Loucy (cell line): Measurements from ENCODE around the gene MGLL.

Experiments used
- H2AFZ ChIP-seq: fragments of 200-600 bp; sonication (generic); 2 replicates; pipeline ENCODE4 v1.6.0; 2016; ENCODE audit warnings: antibody characterized with exemption, mild to moderate bottlenecking, low read length, moderate library complexity
- H3F3A ChIP-seq: fragments of 200-600 bp; 2 replicates; pipeline ENCODE4 v1.6.0; 2016; ENCODE audit warnings: antibody characterized with exemption, low read depth, mild to moderate bottlenecking
- H3K27me3 ChIP-seq: fragments of 200-600 bp; sonication (generic); 2 replicates; pipeline ENCODE4 v1.6.1; 2014; ENCODE audit warnings: low read length, mild to moderate bottlenecking; ENCODE audit not compliant: insufficient read depth, poor library complexity, severe bottlenecking
- H3K36me3 ChIP-seq: fragments of 200-600 bp; sonication (generic); 2 replicates; pipeline ENCODE4 v1.6.1; 2016; ENCODE audit warnings: low read length; ENCODE audit not compliant: insufficient read depth
- H3K4me1 ChIP-seq: fragments of 200-600 bp; sonication (generic); 2 replicates; pipeline ENCODE4 v1.5.1; 2014; ENCODE audit warnings: low read length, mild to moderate bottlenecking; ENCODE audit not compliant: insufficient read depth, poor library complexity, severe bottlenecking
- H3K4me2 ChIP-seq: fragments of 200-600 bp; sonication (generic); 2 replicates; pipeline ENCODE4 v1.6.0; 2014; ENCODE audit warnings: antibody characterized with exemption, low read length, low read depth, mild to moderate bottlenecking; ENCODE audit not compliant: poor library complexity, severe bottlenecking
- H3K4me3 ChIP-seq: fragments of 200-600 bp; sonication (generic); 2 replicates; pipeline ENCODE4 v1.5.1; 2014; ENCODE audit warnings: low read length, mild to moderate bottlenecking, mixed read lengths; ENCODE audit not compliant: poor library complexity, severe bottlenecking
- H3K79me2 ChIP-seq: fragments of 200-600 bp; sonication (generic); 2 replicates; pipeline ENCODE4 v1.6.1; 2014; ENCODE audit warnings: low read length; ENCODE audit not compliant: insufficient read depth
- H3K9ac ChIP-seq: fragments of 200-600 bp; sonication (generic); 2 replicates; pipeline ENCODE4 v1.6.0; 2014; ENCODE audit warnings: mild to moderate bottlenecking, low read depth, low read length, moderate library complexity; ENCODE audit not compliant: poor library complexity, severe bottlenecking
- H3K9me2 ChIP-seq: fragments of 200-600 bp; sonication (generic); replicated peaks from 2 replicates; pipeline ENCODE4 v1.6.1; 2016; ENCODE audit warnings: low read depth, low read length, mixed read lengths
- H3K9me3 ChIP-seq: fragments of 200-600 bp; sonication (generic); 2 replicates; pipeline ENCODE4 v1.6.1; 2014; ENCODE audit warnings: mild to moderate bottlenecking, antibody characterized with exemption, low read length, low read depth; ENCODE audit not compliant: insufficient read depth
- H4K20me1 ChIP-seq: fragments of 200-600 bp; sonication (generic); 2 replicates; pipeline ENCODE4 v1.6.0; 2014; ENCODE audit warnings: antibody characterized with exemption, low read length, mild to moderate bottlenecking; ENCODE audit not compliant: insufficient read depth, poor library complexity, severe bottlenecking
- EZH2phosphoT487 ChIP-seq: fragments of 200-600 bp; IDR thresholded peaks from 2 replicates; pipeline ENCODE4 v1.6.1; 2018; ENCODE audit warnings: antibody characterized with exemption, mild to moderate bottlenecking, moderate library complexity, borderline replicate concordance
- TF ChIP-seq, protein P1 (sequence below): fragments of 200-600 bp; sonication (generic); conservative IDR thresholded peaks from 2 replicates; pipeline ENCODE4 v1.5.1; 2014; ENCODE audit warnings: mild to moderate bottlenecking, antibody characterized with exemption, low read length

Gene MGLL

GRCh38 chr3:127763337-127763736 lies 59.0 kb downstream of the MGLL start:
- peak overlapping the region; percentile 91 for H3K4me2 ChIP-seq

DNA sequence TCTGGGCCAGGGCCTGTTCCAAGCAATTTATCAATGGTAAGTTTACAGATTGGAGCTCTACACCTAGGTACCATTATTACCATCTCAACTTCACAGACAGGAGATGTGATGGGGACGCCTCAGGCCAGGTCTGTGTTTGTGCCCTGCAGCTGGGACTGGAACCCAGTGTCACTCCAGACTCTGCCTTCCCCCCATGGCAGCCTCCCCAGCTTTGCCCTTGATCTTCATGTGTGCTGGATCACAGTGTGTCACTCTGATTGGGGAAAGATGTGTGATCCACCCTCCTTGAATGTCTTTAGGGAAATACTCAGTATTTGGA lies 59.6 kb downstream of the MGLL start:
- Histone ChIP-seq H3K36me3 (peaks cover 22% of the 10 kb centered on the region; the same call in 1 of the 2 replicates), H3F3A (peaks cover 12% of the 10 kb centered on the region), H3K79me2 (peaks cover 86% of the 10 kb centered on the region), H3K27me3 (no peaks in the 10 kb centered on the region), H4K20me1 (no peaks in the 10 kb centered on the region), H3K4me3 (peak overlapping the region; percentile 78), H3K9ac (peak overlapping the region; percentile 99), H3K4me2 (peak overlapping the region; percentile 91), H3K9me3 (peaks cover 2% of the 10 kb centered on the region; the same call in 1 of the 2 replicates), H2AFZ (no peak overlapping the region), H3K9me2 (no peaks in the 10 kb centered on the region), H3K4me1 (peaks cover 79% of the 10 kb centered on the region)
- TF ChIP-seq EZH2phosphoT487: no peak
- TF ChIP-seq, protein P1, sequence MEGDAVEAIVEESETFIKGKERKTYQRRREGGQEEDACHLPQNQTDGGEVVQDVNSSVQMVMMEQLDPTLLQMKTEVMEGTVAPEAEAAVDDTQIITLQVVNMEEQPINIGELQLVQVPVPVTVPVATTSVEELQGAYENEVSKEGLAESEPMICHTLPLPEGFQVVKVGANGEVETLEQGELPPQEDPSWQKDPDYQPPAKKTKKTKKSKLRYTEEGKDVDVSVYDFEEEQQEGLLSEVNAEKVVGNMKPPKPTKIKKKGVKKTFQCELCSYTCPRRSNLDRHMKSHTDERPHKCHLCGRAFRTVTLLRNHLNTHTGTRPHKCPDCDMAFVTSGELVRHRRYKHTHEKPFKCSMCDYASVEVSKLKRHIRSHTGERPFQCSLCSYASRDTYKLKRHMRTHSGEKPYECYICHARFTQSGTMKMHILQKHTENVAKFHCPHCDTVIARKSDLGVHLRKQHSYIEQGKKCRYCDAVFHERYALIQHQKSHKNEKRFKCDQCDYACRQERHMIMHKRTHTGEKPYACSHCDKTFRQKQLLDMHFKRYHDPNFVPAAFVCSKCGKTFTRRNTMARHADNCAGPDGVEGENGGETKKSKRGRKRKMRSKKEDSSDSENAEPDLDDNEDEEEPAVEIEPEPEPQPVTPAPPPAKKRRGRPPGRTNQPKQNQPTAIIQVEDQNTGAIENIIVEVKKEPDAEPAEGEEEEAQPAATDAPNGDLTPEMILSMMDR: no peak

More at GRCh38 chr3:127763337-127763736, 59.0 kb downstream of the MGLL start:
- Histone ChIP-seq H4K20me1 (no peaks in the 10 kb centered on the region), H3K9me3 (peaks cover 8% of the 10 kb centered on the region; the same call in 1 of the 2 replicates), H3K4me1 (peaks cover 80% of the 10 kb centered on the region), H3K79me2 (peaks cover 86% of the 10 kb centered on the region), H3K9ac (peak overlapping the region; percentile 99), H3K27me3 (no peaks in the 10 kb centered on the region), H3K9me2 (no peaks in the 10 kb centered on the region), H3F3A (peaks cover 12% of the 10 kb centered on the region), H3K36me3 (peaks cover 28% of the 10 kb centered on the region; the same call in 1 of the 2 replicates), H3K4me3 (peak overlapping the region; percentile 78), H2AFZ (no peak overlapping the region)
- TF ChIP-seq, protein P1: no peak
- no peak for TF ChIP-seq EZH2phosphoT487

- peak overlapping the region; percentile 78 for H3K4me3 ChIP-seq
- H3K9ac ChIP-seq: peak overlapping the region; percentile 99
- no peaks in the 10 kb centered on the region for H3K9me3 ChIP-seq
- H3K79me2 ChIP-seq: peaks cover 86% of the 10 kb centered on the region
- no peaks in the 10 kb centered on the region for H4K20me1 ChIP-seq
- peaks cover 79% of the 10 kb centered on the region for H3K4me1 ChIP-seq
- peak overlapping the region; percentile 91 for H3K4me2 ChIP-seq
- TF ChIP-seq, protein P1: no peak; the same call in 1 of the 2 replicates
- no peak for TF ChIP-seq EZH2phosphoT487
- H2AFZ ChIP-seq: no peak overlapping the region
- no peaks in the 10 kb centered on the region for H3K9me2 ChIP-seq
- H3K27me3 ChIP-seq: no peaks in the 10 kb centered on the region
- H3K36me3 ChIP-seq: peaks cover 23% of the 10 kb centered on the region; the same call in 1 of the 2 replicates
- peaks cover 12% of the 10 kb centered on the region for H3F3A ChIP-seq
These were observed 60.1 kb downstream of the MGLL start for GRCh38 chr3:127762077-127762786.
